Stimulated activated CD4-positive, alpha-beta T cell treated with anti-CD3 and anti-CD28 coated beads, TNF-alpha, amount 100 ng/mL, for 24 hours (primary cell): ENCODE results near the gene PKNOX1.
"Not testable (repeated sequence)": the region's sequence is repeated elsewhere in the genome, so short reads cannot be mapped to it uniquely, and the experiment has no call there.

Source experiments
- DNase-seq, 3 experiments: peaks; one replicate each; pipeline ENCODE4 v3.0.0-alpha.2; 2020; ENCODE audit warnings: low read depth in 3 of 3

PKNOX1 gene

DNA sequence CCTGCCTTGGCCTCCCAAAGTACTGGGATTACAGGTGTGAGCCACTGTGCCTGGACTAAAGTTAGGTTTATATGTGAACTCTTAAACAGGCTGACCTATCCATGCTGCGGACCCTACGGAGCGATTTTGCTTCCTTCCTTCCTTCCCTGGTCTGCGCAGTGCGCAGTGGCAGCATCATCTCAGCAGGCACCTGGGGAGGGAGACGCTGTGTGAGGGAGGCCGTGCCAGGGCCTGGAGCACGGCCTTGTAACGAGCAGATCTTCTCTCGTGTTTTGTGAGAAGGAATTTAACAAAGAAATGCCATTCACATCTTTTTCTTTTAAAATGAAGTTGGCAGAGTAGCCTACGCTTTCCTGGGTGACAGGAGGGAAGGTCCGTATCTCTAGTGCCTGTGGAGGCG, 45.8 kb downstream of the PKNOX1 start:
- DNase-seq = no peak

DNA sequence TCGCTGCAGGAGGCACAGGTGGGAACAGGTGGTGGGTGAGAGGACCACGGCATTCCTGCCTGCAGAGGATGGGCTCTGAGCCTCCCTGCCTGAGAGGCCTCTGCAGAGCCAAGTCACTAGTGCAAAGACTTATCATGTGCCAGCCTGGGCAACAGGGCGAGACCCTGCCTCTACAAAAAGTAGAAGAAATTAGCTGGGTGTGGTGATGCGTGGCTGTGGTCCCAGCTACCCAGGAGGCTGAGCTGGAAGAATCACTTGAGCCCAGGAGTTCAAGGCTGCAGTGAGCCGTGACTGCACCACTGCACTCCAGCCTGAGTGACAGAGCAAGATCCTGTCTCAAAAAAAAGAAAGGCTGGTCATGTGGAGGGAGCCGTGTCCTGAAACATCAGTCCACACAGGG, 46.4 kb downstream of the PKNOX1 start:
- no peak for DNase-seq

DNA sequence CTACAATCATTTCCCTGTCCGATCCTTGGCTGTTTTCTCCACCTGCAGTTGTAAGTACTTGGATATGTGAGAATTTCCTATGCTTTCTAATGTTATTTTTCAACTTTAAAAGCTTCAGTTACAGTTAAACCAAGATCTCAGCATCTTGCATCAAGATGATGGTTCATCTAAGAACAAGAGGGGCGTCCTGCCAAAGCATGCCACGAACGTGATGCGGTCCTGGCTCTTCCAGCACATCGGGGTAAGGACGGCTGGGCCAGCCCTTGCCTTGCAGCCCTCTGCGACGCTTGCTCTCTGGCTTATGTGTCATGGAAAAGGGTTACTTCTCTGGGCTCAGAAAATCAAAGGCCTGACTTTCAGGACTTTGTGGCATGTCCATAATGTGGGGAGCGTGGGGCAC, 46.8 kb downstream of the PKNOX1 start:
- DNase-seq = no peak

DNA sequence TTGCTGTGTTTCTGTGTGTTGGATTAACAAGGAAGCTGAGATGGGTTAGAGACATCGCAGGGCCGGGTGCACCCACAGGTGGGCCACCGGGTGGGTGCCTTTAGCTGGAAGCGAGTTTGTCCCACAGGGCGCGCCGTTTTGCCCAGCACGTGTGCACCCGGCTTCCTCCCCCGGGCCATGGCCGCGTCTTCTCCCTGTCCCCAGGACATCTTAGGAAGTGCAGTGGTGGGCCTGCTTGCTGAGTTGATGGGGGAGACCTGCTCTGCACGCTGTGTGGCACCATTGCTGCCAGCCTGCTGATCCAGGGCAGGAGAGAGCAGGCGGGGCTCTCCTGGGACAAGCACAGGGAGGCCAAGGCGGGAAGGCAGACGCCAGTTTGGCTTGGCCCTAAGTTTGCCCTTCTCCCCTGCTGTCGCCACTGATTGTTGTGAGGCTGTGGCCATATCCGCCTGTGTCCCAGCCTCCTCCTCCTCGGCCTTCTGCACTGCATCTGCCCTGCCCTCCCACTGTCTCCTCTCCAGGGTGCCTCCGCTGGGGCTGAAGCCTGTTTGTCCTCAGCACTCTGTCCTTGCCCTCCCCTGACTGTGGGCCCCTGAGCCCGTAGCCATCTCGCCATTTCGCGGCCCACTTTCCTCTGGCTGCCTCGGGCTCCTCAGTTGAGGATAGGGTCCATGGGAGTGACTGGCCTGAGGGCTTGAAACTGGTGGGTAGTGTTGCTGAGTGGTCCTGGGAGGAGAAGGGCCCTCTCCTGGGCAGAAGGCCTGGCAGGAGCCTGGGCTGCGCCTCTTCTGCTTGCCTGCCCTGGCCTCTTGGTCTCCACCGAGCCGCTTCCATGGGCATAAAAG, 47.6 kb downstream of the PKNOX1 start:
- no peak for DNase-seq

DNA sequence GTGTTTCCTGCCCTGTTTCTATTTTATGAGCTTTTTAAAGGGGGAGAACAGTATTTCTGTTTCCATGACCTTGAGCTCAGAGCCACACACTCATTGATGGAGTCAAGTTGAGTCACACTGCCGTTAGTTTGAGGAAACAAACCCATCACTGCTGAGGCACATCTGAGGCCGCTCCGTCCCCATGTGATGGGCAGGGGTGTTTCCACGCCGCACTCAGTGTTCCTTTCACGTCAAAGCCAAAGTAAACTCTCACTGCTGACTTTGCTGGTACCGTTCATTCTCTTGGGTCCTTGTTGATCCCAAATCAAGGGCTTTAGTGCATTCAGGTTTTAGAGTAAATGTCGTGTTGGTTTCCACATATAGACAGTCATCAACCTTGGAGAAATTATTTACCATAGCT, 48.8 kb downstream of the PKNOX1 start:
- DNase-seq = no peak

DNA sequence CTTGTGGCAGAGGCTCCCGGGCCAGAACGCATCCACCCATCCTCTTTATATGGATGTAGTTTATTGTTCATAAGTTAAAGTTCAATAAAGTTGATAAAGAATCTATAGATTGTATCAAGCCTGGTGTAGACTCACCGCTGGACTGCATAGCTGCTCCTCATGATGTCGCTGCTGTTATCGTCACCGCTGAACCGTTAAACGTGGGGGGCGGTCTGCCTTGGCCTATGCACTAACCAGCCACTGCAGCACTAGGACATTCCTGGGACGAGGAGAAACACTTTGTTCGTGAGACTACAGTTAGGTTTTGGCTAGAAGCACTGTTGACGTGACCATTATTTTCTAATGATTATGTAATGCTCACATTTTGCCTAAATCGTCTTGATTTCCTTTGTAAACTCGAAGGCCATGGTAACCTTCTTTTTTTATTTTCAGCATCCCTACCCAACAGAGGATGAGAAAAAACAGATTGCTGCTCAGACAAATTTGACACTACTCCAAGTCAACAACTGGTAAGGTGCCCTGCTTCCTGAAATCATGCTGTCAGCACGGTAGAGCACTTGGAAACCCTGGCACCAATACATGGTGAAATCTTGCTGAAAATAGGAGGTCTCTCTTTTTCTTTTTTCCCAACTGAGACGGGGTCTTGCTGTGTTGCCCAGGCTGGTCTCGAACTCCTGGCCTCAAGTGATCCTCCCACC, 50.2 kb downstream of the PKNOX1 start:
- no peak for DNase-seq

DNA sequence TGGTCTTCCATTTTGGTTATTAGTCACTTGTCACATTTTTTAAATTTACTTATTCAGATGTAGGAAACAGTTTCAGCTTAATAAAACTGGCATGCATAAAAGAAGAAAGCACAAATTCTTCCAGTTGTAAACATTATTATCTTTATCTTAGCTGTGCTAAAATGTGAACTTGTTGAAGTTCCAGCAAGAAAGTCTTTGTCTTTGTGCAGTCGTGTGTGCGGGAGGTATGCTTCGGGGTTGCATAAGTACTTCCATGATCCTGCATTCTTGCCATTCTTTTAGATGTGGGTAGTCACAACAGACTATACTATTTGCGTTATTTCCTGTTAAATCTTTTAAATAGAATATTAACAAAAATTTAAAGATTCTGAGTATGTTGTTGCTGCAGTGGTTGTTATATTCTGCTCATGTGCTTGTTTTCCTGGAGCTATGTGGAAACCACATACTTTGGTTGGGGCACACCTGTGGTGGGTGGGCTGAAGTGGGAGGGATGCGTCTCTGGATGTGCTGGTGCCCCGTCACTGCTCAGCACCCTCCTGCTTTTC, 51.3 kb downstream of the PKNOX1 start:
- no peak for DNase-seq

DNA sequence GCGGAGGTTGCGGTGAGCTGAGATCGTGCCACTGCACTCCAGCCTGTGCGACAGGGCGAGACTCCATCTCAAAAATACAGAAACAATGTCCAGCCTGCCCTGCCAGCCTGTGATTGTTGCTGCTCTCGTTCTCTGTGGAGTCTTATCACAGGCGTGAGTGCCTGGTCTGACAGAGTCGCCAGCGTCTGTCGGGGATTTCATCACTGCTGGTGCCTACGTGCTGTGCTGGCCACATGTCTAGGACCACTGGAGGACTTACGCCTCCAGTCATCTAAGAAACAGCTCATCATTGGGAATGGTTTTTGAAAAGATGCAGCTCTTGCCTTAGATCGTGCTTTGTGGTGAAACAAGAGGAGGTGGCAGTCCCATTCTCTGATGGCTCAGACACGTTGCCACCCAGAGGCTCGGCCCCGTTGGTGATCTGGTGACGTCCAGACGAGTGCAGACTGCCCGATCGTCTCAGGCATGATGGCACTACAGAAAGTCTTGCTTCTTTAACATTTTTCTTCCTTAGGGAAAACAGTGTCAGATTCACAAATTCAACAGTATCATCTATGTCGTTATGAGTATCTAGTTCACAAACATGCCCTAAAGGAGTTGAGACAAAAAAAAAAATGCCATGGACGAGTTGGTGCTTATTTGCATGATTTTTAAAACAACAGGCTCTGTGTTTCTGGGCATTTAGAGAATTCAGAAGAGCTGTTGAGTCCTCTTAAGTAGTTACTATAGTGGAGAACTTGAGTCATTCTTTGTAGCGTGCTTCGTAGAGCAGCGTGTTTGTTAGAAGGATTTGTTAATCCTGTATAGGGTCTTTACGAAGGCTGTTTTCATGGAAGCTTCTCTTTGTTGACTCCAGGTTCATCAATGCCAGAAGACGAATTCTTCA, 53.7 kb downstream of the PKNOX1 start:
- DNase-seq = no peak

DNA sequence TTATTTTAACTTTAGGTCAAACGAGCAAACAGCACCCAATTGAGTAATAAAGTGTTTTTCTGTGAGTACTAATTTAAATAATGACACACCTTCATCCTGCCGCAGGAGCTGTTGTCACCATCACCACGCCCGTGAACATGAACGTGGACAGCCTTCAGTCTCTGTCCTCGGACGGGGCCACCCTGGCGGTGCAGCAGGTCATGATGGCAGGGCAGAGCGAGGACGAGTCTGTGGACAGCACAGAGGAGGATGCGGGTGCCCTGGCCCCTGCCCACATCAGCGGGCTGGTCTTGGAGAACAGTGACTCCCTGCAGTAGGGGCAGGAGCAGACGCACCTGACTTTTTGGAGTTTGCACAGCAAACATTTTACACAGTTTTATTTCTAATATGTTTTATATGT, 55.4 kb downstream of the PKNOX1 start:
- DNase-seq = no peak

DNA sequence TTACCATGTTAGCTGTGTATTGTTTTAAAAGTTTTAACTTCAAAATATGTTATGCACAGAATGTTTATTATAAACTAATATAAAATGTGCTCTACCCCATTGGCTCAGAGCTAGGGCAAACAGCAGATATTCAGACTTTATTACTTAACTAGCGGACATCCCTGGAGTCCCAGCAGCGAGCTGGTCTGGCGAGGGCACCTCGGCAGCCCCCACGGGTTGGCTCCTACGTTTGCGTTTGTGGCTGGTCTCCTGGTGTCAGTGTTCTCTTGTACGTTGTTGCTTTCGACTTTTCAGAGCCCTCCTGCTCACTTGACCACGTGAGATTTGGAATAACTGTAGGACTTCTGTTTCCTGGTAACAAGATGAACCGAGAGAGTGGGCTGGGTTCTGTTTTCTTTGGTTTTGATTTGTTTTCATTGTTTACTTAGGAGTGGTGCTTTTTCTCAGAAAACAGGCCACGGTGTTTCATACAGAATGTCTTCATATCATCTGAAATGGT, 56.8 kb downstream of the PKNOX1 start:
- no peak for DNase-seq

DNA sequence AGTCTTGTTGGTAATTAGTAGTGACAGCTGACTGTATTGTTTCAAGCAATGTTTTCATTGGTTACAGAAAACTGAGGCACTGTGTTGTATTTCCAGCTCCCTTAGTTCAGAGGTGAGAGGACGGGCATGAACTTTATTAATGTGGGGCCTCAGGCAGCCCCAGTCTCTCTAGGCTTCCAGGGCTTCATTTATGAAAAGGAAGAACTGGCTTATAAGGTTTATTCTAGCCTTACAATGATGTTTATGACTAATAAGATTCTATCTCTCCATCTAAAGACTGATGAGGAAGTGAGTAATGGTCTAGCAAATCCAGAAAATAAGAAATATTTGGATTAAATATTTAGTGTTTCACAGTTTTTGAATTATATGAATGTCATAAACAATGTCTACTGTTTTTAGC, 59.7 kb downstream of the PKNOX1 start:
- DNase-seq = no peak

DNA sequence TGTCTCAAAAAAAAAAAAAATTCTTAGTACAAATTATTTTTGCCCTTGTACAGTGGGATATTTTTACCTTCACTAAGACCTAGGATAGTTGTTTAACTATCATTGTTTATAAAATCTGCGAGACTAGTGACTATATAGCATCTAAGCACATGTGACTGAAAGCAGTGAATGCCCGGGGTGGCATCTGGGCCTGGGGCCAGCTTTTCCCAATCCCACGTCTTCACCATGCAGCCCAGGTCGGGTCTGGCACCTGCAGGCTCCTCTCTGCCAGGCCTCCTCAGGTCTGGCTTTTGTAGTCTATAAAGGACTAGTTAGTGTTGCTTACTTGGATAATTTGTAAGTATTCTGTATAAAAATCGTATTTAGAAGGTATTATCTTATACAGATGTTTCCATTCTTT, 60.5 kb downstream of the PKNOX1 start:
- DNase-seq = no peak

DNA sequence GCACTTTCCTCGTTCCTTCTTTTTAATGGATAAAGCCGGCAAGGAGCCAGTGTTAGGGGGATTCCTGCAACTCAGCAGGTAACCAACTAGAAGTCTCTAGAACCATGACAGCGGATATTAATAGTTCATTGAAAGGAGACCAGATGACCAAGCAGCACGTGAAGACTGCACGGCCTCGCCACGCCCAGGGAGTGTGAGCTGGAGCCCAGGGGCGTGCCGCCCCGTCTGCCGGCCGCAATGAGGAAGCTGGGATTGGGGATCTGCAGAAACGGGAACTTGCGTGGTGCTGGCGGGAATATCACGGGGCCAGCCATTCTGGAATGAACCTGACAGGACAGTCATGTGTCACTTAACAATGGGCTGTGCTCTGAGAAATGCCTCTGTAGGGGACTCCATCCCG, 62.5 kb downstream of the PKNOX1 start:
- not testable (repeated sequence) for DNase-seq

DNA sequence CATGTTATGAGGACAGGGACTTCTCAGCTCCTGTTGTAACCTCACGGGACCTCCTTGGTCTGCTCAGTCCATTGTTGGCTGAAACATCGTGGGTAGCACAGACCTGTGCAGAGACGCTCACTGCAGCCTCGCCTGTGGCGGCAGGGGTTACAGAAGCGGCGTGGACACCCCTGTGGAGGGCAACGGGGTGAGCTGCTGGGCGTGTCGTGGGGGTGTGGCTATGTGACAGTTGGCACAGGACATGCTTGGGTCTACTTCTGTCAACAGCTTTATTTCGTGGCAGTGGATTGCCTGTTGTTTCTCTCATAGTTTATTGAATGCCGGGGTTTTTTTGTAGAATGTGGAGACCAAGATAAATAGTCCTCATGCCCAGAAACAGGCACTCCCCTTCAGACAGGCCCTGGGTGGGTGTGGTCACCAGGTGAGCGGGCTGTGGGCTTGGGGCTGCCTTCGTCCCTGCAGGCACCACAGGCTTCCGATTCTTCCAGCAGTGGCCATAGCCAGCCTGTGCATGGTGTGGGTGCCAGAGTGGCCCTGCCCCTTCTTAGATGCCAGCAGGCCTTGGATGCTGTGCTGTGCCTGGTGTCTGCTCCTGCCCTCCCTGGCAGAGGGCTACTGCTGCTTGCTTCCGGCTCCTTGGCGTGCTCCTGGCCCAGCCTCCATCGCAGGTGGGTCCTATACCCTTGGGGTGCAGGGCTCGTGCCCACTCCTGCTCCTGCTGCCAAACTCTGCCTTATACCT, 63.7 kb downstream of the PKNOX1 start:
- not testable (repeated sequence) for DNase-seq

DNA sequence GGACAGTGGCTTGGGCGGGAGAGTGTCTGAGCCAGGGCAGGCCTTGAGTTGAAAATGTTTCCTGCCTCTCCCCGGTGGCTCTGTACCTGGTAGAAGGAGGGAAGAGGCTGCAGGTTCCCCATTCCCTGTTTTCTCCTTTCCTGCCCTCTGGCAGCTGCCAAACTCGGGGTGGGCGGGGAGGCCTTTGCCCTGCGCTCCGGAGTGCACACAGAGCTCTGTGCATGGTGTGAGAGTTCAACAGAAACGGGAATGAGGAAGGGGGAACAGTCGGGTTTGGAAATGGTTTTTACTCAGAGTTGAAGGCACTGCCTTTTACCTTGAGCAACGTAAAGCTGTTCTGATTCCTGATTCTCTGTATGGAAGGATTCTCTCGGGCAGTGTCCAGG, 64.3 kb downstream of the PKNOX1 start:
- not testable (repeated sequence) for DNase-seq

DNA sequence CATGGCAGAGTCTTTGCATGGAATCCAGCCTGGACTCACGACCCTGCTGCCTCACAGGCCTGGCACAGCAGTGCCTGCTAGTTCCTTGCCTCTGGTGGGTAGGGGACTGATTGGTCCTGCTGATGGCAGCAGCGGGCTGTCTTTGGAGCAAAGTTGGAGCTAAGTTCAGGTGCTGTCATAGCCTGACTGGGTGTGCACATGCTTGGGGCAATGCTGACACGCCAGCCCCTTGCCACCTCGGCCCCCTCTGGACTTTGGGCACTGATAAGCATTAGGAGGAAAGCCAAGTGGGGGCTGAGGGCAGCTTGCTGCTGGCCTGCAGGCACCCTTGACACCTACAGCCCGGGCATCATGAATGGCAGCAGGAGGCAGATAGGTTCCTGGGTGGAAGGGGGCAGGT, 67.8 kb downstream of the PKNOX1 start:
- not testable (repeated sequence) for DNase-seq

DNA sequence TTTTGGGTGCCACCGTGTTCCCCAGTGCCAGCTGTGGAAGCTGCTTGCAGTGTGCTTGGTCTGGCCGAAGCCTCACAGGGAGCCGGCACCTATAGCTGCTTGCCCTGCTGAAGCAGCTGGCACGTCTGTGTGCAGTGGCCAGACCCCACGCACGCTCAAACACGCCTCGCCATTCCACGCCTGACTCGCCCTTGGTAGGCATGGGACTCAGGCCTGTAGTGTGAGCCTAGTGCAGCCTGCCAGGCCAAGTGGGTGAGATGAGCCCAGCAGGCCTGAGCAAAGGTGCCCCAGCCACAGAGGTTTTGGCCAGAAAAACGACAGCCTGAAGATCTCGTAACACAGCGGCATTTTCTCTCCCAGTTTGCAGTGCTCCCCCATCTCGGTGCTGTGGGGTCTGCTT, 68.9 kb downstream of the PKNOX1 start:
- not testable (repeated sequence) for DNase-seq

DNA sequence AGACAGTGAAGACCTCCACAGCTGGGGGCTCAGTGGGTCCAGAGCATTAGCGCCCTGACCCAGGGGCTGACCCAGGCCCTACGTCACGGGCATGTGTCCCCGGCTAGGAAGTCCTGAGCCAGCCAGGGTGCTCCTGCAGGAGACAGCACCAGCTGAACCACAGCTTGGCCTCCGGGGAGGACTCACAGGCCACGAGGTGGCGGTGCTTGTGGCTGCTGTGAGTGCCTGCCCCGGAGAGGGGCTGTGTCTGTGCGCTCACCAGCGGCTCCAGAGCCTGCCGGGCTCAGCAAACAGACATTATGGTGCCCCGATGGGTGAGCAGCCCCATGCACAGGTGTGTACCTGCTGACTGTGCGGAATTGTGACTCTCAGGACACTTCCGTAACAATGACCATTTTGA, 70.2 kb downstream of the PKNOX1 start:
- DNase-seq = not testable (repeated sequence)

DNA sequence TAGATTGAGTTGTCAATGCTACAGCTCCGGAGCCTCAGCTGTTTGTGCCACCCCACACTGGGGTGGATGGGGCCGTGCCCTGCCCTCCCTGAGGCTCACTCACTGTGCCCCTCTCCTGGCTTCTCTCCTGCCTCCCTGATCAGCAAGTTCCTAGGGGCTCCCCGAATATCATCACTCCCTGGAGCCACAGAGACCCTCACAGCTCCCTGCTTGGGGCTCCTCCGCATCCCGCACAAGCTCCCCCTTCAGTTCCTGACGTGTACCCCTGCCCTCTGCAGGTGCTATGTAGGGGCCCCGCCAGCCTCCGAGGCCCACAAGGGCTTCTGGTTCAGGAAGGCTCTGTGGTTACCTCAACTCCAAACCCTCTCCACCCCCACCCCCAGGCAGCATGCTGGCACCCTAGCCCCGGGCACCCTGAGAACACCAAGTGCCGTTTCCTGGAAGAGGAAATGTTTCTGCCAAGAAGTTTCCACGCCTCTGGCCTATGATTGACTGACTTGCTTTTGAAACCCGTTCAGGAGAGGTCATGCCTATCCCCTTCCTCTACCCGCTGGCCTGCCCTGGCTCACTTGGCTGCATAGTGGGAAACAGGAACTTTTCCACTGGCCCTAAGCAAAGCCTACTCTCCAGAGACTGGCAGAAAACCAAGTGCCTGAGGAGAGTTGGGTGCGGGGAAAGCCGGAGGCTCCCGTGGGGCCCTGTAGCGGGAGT, 71.0 kb downstream of the PKNOX1 start:
- DNase-seq = not testable (repeated sequence)
